Activated T-helper 1 cell treated with anti-CD3 and anti-CD28 coated beads, Interleukin-12 subunit alpha, Interleukin-12 subunit beta, Interleukin-2, Interleukin-4 antibody, amounts not matched to agents 30 ng/mL and 10 ng/mL and 1 ng/mL, durations not matched to agents 14 hours and 24 hours and 36 hours (primary cell): ENCODE data around the gene TMEM169. TPM values are rescaled to one million over a fixed set of nuclear protein-coding genes. Genes with fewer than 3 reads are reported as not detected.
A peak's percentile ranks its signal among the peaks of the same experiment; 100 is the strongest.
"Not testable (repeated sequence)": the region's sequence is repeated elsewhere in the genome, so short reads cannot be mapped to it uniquely, and the experiment has no call there.

Experiments
- DNase-seq: peaks from one replicate; pipeline ENCODE4 v3.0.0; 2021; ENCODE audit warnings: low spot score
- H3K27ac Mint-ChIP-seq: one replicate; pipeline ENCODE4 v1.8.0; 2021; ENCODE audit warnings: mild to moderate bottlenecking, mixed read lengths
- H3K27me3 Mint-ChIP-seq: one replicate; pipeline ENCODE4 v1.8.0; 2022; ENCODE audit warnings: mild to moderate bottlenecking, moderate library complexity, mixed read lengths; ENCODE audit not compliant: insufficient read depth
- H3K36me3 Mint-ChIP-seq: one replicate; pipeline ENCODE4 v1.8.0; 2021; ENCODE audit warnings: low read depth, mixed read lengths
- H3K4me1 Mint-ChIP-seq: one replicate; pipeline ENCODE4 v1.8.0; 2021; ENCODE audit warnings: low read depth, mixed read lengths
- H3K4me3 Mint-ChIP-seq: one replicate; pipeline ENCODE4 v1.8.0; 2021; ENCODE audit warnings: mild to moderate bottlenecking, moderate library complexity, mixed read lengths
- H3K9me3 Mint-ChIP-seq: one replicate; pipeline ENCODE4 v1.8.0; 2021; ENCODE audit warnings: mixed read lengths
- intact Hi-C: fragments of 100-400 bp; cut with micrococcal nuclease; formaldehyde crosslinking; loops from one replicate; pipeline ENCODE4 v1.15.1; 2024
- total RNA-seq: library from RNA; stranded (reverse); gene quantifications from 2 replicates; pipeline ENCODE4 v1.2.3, GENCODE V29; 2022

The TMEM169 gene
- total RNA-seq, 1 donor from 2014 or later: 0.93 TPM

GRCh38 chr2:216074794-216075193 lies 6.9 kb upstream of the TMEM169 start:
- no peaks in the 10 kb centered on the region for H3K27me3 Mint-ChIP-seq
- H3K36me3 Mint-ChIP-seq: peaks cover 15% of the 10 kb centered on the region
- H3K27ac Mint-ChIP-seq: no peak overlapping the region
- peaks cover 18% of the 10 kb centered on the region for H3K4me1 Mint-ChIP-seq
- no peak for DNase-seq
- H3K9me3 Mint-ChIP-seq: no peaks in the 10 kb centered on the region
- H3K4me3 Mint-ChIP-seq: no peak overlapping the region
- intact Hi-C loops: no loop called here

GRCh38 chr2:216075510-216076485 lies 5.9 kb upstream of the TMEM169 start:
- Mint-ChIP-seq H3K9me3 (no peaks in the 10 kb centered on the region), H3K27me3 (no peaks in the 10 kb centered on the region), H3K4me3 (no peak overlapping the region), H3K36me3 (peaks cover 17% of the 10 kb centered on the region), H3K4me1 (peaks cover 23% of the 10 kb centered on the region), H3K27ac (no peak overlapping the region)
- intact Hi-C loops: no loop called here
- no peak for DNase-seq

- DNase-seq: no peak
- Mint-ChIP-seq H3K4me1 (peaks cover 48% of the 10 kb centered on the region), H3K9me3 (no peaks in the 10 kb centered on the region), H3K27ac (no peak overlapping the region), H3K36me3 (peaks cover 13% of the 10 kb centered on the region), H3K27me3 (no peaks in the 10 kb centered on the region), H3K4me3 (no peak overlapping the region)
- intact Hi-C loops: no loop called here
These were observed 2.9 kb upstream of the TMEM169 start for GRCh38 chr2:216078776-216079175.

GRCh38 chr2:216080048-216080447 lies 1.7 kb upstream of the TMEM169 start:
- intact Hi-C loops: loop anchor here (2.0 to 5.0 kb wide), 2 partner anchors 21 to 768 kb away; partner anchors contain the start of gene ATIC
- Mint-ChIP-seq H3K4me1 (peaks cover 47% of the 10 kb centered on the region), H3K4me3 (peak overlapping the region; percentile 56), H3K36me3 (peaks cover 10% of the 10 kb centered on the region)
- H3K9me3 Mint-ChIP-seq, DNase-seq, H3K27ac Mint-ChIP-seq, H3K27me3 Mint-ChIP-seq: not testable (repeated sequence)

- peaks cover 44% of the 10 kb centered on the region for H3K4me1 Mint-ChIP-seq
- peak overlapping the region; percentile 99 for H3K4me3 Mint-ChIP-seq
- DNase-seq: no peak
- no peaks in the 10 kb centered on the region for H3K9me3 Mint-ChIP-seq
- H3K27ac Mint-ChIP-seq: peak overlapping the region; percentile 84
- H3K27me3 Mint-ChIP-seq: no peaks in the 10 kb centered on the region
- peaks cover 10% of the 10 kb centered on the region for H3K36me3 Mint-ChIP-seq
- intact Hi-C loops: loop anchor here (1.0 to 5.0 kb wide), 7 partner anchors 8 to 769 kb away; partner anchors contain the start of genes ATIC, SMARCAL1 and XRCC5
These were observed 707 bp upstream of the TMEM169 start for GRCh38 chr2:216081012-216081411.

- no peaks in the 10 kb centered on the region for H3K27me3 Mint-ChIP-seq
- peak overlapping the region; percentile 99 for H3K4me3 Mint-ChIP-seq
- H3K27ac Mint-ChIP-seq: peak overlapping the region; percentile 67
- peaks cover 14% of the 10 kb centered on the region for H3K36me3 Mint-ChIP-seq
- H3K9me3 Mint-ChIP-seq: no peaks in the 10 kb centered on the region
- intact Hi-C loops: loop anchor here (5.0 kb wide), 1 partner anchor 770 kb away; the partner anchor contains the start of gene ATIC
- H3K4me1 Mint-ChIP-seq: peaks cover 54% of the 10 kb centered on the region
- DNase-seq: no peak
These were observed 495 bp downstream of the TMEM169 start for GRCh38 chr2:216082117-216082711.

- intact Hi-C loops: loop anchor here (5.0 kb wide), 1 partner anchor 771 kb away; the partner anchor contains the start of gene ATIC
- no peaks in the 10 kb centered on the region for H3K9me3 Mint-ChIP-seq
- peaks cover 54% of the 10 kb centered on the region for H3K4me1 Mint-ChIP-seq
- H3K4me3 Mint-ChIP-seq: peak overlapping the region; percentile 99
- H3K27ac Mint-ChIP-seq: peak overlapping the region; percentile 67
- H3K36me3 Mint-ChIP-seq: peaks cover 14% of the 10 kb centered on the region
- DNase-seq: no peak
- no peaks in the 10 kb centered on the region for H3K27me3 Mint-ChIP-seq
These were observed 1.1 kb downstream of the TMEM169 start for GRCh38 chr2:216082805-216083204.

- peak overlapping the region; percentile 72 for H3K4me3 Mint-ChIP-seq
- no peak for DNase-seq
- H3K4me1 Mint-ChIP-seq: peaks cover 54% of the 10 kb centered on the region
- peak overlapping the region; percentile 86 for H3K27ac Mint-ChIP-seq
- H3K9me3 Mint-ChIP-seq: no peaks in the 10 kb centered on the region
- peaks cover 16% of the 10 kb centered on the region for H3K36me3 Mint-ChIP-seq
- intact Hi-C loops: loop anchor here (5.0 kb wide), 1 partner anchor 771 kb away; the partner anchor contains the start of gene ATIC
- H3K27me3 Mint-ChIP-seq: no peaks in the 10 kb centered on the region
These were observed 2.0 kb downstream of the TMEM169 start for GRCh38 chr2:216083464-216084281.

- Mint-ChIP-seq H3K4me1 (peaks cover 54% of the 10 kb centered on the region), H3K9me3 (no peaks in the 10 kb centered on the region), H3K27ac (peak overlapping the region; percentile 86), H3K27me3 (no peaks in the 10 kb centered on the region), H3K36me3 (peaks cover 18% of the 10 kb centered on the region), H3K4me3 (peak overlapping the region; percentile 72)
- intact Hi-C loops: loop anchor here (5.0 kb wide), 1 partner anchor 772 kb away; the partner anchor contains the start of gene ATIC
- peak; percentile 19 for DNase-seq
These were observed 2.8 kb downstream of the TMEM169 start for GRCh38 chr2:216084547-216084946.

GRCh38 chr2:216086207-216086893 lies 4.6 kb downstream of the TMEM169 start:
- intact Hi-C loops: no loop called here
- H3K27ac Mint-ChIP-seq: peak overlapping the region; percentile 21
- H3K4me1 Mint-ChIP-seq: peaks cover 56% of the 10 kb centered on the region
- H3K27me3 Mint-ChIP-seq: no peaks in the 10 kb centered on the region
- no peak overlapping the region for H3K4me3 Mint-ChIP-seq
- no peak for DNase-seq
- H3K9me3 Mint-ChIP-seq: peaks cover 4% of the 10 kb centered on the region
- H3K36me3 Mint-ChIP-seq: peaks cover 17% of the 10 kb centered on the region

- peak overlapping the region; percentile 70 for H3K27ac Mint-ChIP-seq
- intact Hi-C loops: no loop called here
- peaks cover 14% of the 10 kb centered on the region for H3K36me3 Mint-ChIP-seq
- peaks cover 20% of the 10 kb centered on the region for H3K4me1 Mint-ChIP-seq
- DNase-seq: no peak
- H3K9me3 Mint-ChIP-seq: peaks cover 4% of the 10 kb centered on the region
- no peak overlapping the region for H3K4me3 Mint-ChIP-seq
- H3K27me3 Mint-ChIP-seq: peaks cover 3% of the 10 kb centered on the region
These were observed 8.7 kb downstream of the TMEM169 start for GRCh38 chr2:216090369-216090786.

- H3K36me3 Mint-ChIP-seq: peaks cover 13% of the 10 kb centered on the region
These were observed 10.9 kb downstream of the TMEM169 start for GRCh38 chr2:216092646-216093045.

More at GRCh38 chr2:216092646-216093045, 10.9 kb downstream of the TMEM169 start:
- intact Hi-C loops: no loop called here
- H3K27ac Mint-ChIP-seq: no peak overlapping the region
- no peak for DNase-seq
- H3K9me3 Mint-ChIP-seq: peaks cover 4% of the 10 kb centered on the region
- H3K27me3 Mint-ChIP-seq: peaks cover 3% of the 10 kb centered on the region
- peaks cover 11% of the 10 kb centered on the region for H3K4me1 Mint-ChIP-seq
- no peak overlapping the region for H3K4me3 Mint-ChIP-seq
